Cardiac atrium fibroblast (primary cell): ENCODE data around the gene H19. TPM values are rescaled to one million over a fixed set of nuclear protein-coding genes. Genes with fewer than 3 reads are reported as not detected.

ENCODE experiments used
- total RNA-seq: library from RNA; depleted of rRNA; stranded (reverse); fragments of >200 nt; gene quantifications from 2 replicates; pipeline ENCODE4 v1.2.3, GENCODE V29; 2015

Gene H19
- 2,200 and 5,783 TPM in 2 replicates for total RNA-seq

DNA sequence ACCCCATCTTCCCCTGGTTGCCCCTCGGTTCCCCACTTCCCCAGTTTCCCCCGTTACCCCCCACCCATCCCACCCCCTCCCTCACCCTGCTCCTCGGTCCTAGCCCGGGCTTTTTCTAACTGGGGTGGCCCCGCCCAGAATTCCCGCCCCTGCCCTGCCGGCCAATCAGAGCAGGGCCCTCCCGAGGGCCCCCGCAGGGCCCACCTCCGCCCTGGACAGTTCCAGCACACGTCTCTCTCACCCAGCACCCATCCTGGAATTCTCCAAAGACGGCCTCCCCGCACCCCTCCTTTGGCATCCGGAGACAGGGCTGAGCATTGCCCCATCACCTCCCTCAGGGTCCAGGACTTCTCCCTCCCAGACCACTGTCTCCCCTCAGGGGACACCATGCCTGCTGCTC, at the start of gene H19:
TSS of gene H19 (minus strand) at position 88 of the 400 bp plus-strand sequence.

GRCh38 chr11:1946812-1947484, 50.7 kb downstream of the H19 start, which contains the start of gene MRPL23:
Gene MRPL23, plus strand, starts transcription at chr11:1947332. Its CDS starts 31 bp downstream, at chr11:1947363.

Other genes with a start within 250 kb of the H19 start
- 0.18 and 0.65 TPM in 2 replicates for gene IFITM10, start 247.2 kb downstream of the H19 start, total RNA-seq
- 301 and 414 TPM in 2 replicates for gene CTSD, start 233.9 kb downstream of the H19 start, total RNA-seq
- gene SYT8, start 162.9 kb downstream of the H19 start, total RNA-seq = 6.0 TPM in 1 of 2 replicates, not detected in the other
- not detected in 2 replicates for gene TNNI2, start 158.9 kb downstream of the H19 start, total RNA-seq
- gene LSP1, start 144.8 kb downstream of the H19 start, total RNA-seq = 8.7 and 35.7 TPM in 2 replicates
- not detected in 2 replicates for gene PRR33, start 105.9 kb downstream of the H19 start, total RNA-seq
- 3.6 and 5.1 TPM in 2 replicates for gene TNNT3, start 78.1 kb downstream of the H19 start, total RNA-seq
- gene MRPL23, start 50.5 kb downstream of the H19 start, total RNA-seq = 73.5 and 77.3 TPM in 2 replicates
- 28.7 and 54.3 TPM in 2 replicates for gene IGF2, start 141.5 kb upstream of the H19 start, total RNA-seq
- gene INS, start 163.4 kb upstream of the H19 start, total RNA-seq = not detected in 2 replicates
- not detected in 2 replicates for gene TH, start 174.0 kb upstream of the H19 start, total RNA-seq